ENCODE data around the gene DSTN. TPM values are rescaled to one million over a fixed set of nuclear protein-coding genes. Genes with fewer than 3 reads are reported as not detected.

The DSTN gene
- total RNA-seq, 1 experiment from 2014 or later, result 202 TPM

GRCh38 chr20:17614812-17615644, 45.2 kb downstream of the DSTN start:
- no peaks in the 10 kb centered on the region for H3K79me2 ChIP-seq (ENCODE audit: insufficient read depth, low read length)
- no peak overlapping the region for H3K9ac ChIP-seq (ENCODE audit: low read length)
- no peak overlapping the region for H3K4me2 ChIP-seq (ENCODE audit: low read length)
- no peak for DNase-seq (ENCODE audit: low read depth, low spot score)
- no peaks in the 10 kb centered on the region for H4K20me1 ChIP-seq (ENCODE audit: insufficient read depth)
- no TSS peak for BruUV-seq (replicated peaks)
- H3K9me3 ChIP-seq (ENCODE audit: control insufficient read depth in 1 of 2, insufficient read depth in 1 of 2, low read depth in 1 of 2, low read length in 2 of 2), result no peaks in the 10 kb centered on the region
- POLR2A ChIA-PET, result no interaction called here
- H3K4me3 ChIP-seq (replicated peaks in 1 of 2; ENCODE audit: low read depth in 1 of 2, low read length in 2 of 2), result no peak overlapping the region
- no peak overlapping the region for H3K27ac ChIP-seq (ENCODE audit: low read depth, low read length)
- H3K9me2 ChIP-seq (ENCODE audit: insufficient read depth), result no peaks in the 10 kb centered on the region
- H3K27me3 ChIP-seq (ENCODE audit: insufficient read depth, low read length), result no peaks in the 10 kb centered on the region
- peaks cover 13 to 18% of the 10 kb centered on the region in 2 experiments; a peak in 3 of 4 replicates for H3K36me3 ChIP-seq (ENCODE audit: control insufficient read depth in 1 of 2, insufficient read depth in 2 of 2, low read length in 2 of 2)
- ATAC-seq, result no peak
- TF ChIP-seq POLR2A (IDR thresholded peaks at IDR 0.05; ENCODE audit: borderline replicate concordance, extremely low read depth, insufficient read depth, insufficient read length), result no peak
- TF ChIP-seq CEBPB (IDR thresholded peaks at IDR 0.05; ENCODE audit: low read depth), result no peak
- no peak for TF ChIP-seq EGR1 (IDR thresholded peaks at IDR 0.05; ENCODE audit: low read depth)
- TF ChIP-seq REST (IDR thresholded peaks at IDR 0.05; ENCODE audit: low read depth), result no peak
- TF ChIP-seq JUND (IDR thresholded peaks at IDR 0.05), result no peak
- no peak for TF ChIP-seq ZBTB33 (IDR thresholded peaks at IDR 0.05; ENCODE audit: extremely low read depth, insufficient replicate concordance, low read length)
- no peak for TF ChIP-seq SRF (IDR thresholded peaks at IDR 0.05; ENCODE audit: low read depth)
- TF ChIP-seq MAX (IDR thresholded peaks at IDR 0.05), result no peak
- RAD21 ChIA-PET (ENCODE audit: low non-redundant PET in 1 of 2, low total read pairs in 2 of 2, uncharacterized antibody in 2 of 2, unreplicated experiment in 2 of 2), result no interaction called here
- intact Hi-C loops (cut with micrococcal nuclease), result no loop called here
- H3K4me1 ChIP-seq (ENCODE audit: control insufficient read depth in 1 of 2, insufficient read depth in 2 of 2, low read length in 2 of 2), result no peaks in the 10 kb centered on the region
- no peak overlapping the region for H2AFZ ChIP-seq (ENCODE audit: low read depth, low read length, poor library complexity, severe bottlenecking)
- CTCF ChIA-PET, result no interaction called here
